Vagina (tissue), 2 donors: ENCODE data around the gene LRFN4.

ENCODE experiments used
- POLR2A ChIP-seq, 2 donors: fragments of 450-650 bp; IDR thresholded peaks; one replicate each; pipeline ENCODE4 v1.6.1; 2017; ENCODE audit warnings: antibody characterized with exemption in 2 of 2, mild to moderate bottlenecking in 2 of 2, moderate library complexity in 2 of 2
- POLR2AphosphoS5 ChIP-seq, 2 donors: sonication (generic); formaldehyde crosslinking; IDR thresholded peaks; one replicate each; pipeline ENCODE4 v1.9.0; 2017; ENCODE audit warnings: antibody characterized with exemption in 2 of 2, mild to moderate bottlenecking in 2 of 2, low read depth in 1 of 2; ENCODE audit not compliant: insufficient read depth in 1 of 2

- TF ChIP-seq POLR2A (IDR thresholded peaks at IDR 0.05): no peak
- no peak for TF ChIP-seq POLR2AphosphoS5 (IDR thresholded peaks at IDR 0.05; ENCODE audit: insufficient read depth in 1 of 2, low read depth in 1 of 2)
These were observed 6.7 kb downstream of the LRFN4 start for GRCh38 chr11:66863428-66864125.
